ENCODE data around the gene LBP.

The LBP gene

DNA sequence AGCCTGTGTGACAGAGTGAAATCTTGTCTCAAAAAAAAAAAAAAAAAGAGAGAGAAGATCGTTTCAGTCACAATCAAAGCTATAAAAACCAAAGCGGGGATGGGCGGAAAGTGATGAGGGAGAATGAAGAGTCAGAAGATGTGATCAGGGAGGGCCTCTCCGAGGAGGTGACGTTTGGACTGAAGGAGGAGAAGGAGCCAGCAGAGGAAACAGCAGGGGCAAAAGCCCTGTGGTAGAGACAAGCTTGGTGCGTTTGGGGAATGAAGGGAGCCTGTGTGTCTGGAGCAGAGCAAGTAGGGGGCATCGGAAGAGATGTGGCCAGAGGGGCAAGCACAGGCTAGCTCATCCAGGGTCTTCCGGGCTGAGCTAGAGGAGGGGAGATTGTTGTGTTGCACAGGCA lies 14.5 kb upstream of the LBP start:
- TF ChIP-seq POLR2AphosphoS5 (IDR thresholded peaks at IDR 0.05; ENCODE audit: low read depth) = no peak
- no peak for DNase-seq (ENCODE audit: low read depth in 1 of 2, low spot score in 1 of 2)
- H3K27ac ChIP-seq (replicated peaks) = no peak overlapping the region

DNA sequence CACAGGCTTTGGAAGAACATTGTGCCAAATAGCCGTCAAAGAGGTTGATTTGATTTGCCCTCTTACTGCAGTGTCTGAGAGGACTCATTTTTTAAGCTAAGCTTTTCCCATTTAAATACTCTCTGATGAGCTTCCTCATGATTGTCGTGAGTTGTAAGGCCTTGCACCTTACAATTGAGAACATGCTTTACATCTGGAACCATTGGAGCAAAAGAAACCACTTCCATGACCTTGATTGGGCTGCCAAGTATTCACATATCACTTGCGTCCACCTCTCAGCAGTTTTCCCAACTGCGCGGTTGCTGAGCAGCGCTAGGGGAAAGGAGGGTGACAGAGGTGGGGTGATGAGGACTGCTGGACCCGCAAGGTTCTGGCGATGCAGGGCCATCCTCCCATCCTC lies 12.3 kb upstream of the LBP start:
- H3K27me3 ChIP-seq (ENCODE audit: insufficient read depth, poor library complexity, severe bottlenecking) = no peaks in the 10 kb centered on the region

More for the DNA sequence above, 14.5 kb upstream of the LBP start:
- Histone ChIP-seq H3K27me3 (ENCODE audit: insufficient read depth, poor library complexity, severe bottlenecking) (no peaks in the 10 kb centered on the region), H3K4me3 (replicated peaks; ENCODE audit: insufficient read depth, low read length) (no peak overlapping the region)

DNA sequence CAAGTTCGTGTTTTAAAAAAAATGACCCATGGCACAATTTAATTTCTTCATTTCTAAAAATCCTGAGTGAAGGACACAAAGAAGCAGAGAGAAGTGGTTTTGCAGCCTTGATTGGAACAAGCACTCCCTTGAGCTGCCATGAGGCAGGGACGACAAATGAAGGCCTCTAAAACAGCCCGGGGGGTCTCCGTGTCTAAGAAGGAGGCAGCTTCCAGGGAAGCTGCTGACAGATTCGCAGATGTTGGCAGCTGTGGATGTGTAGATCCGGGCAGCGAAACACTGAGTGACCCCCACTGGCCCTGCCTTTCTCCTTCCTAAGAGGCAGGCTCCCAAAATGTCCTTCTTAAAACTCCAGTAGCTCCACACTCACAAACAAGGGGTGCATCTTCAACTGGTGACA lies 9.6 kb upstream of the LBP start:
- Histone ChIP-seq H3K4me3 (replicated peaks; ENCODE audit: insufficient read depth, low read length) (no peak overlapping the region), H3K27me3 (ENCODE audit: insufficient read depth, poor library complexity, severe bottlenecking) (no peaks in the 10 kb centered on the region), H3K27ac (replicated peaks) (no peak overlapping the region)
- DNase-seq (ENCODE audit: low read depth in 1 of 2, low spot score in 1 of 2) = no peak
- no peak for TF ChIP-seq GABPA (IDR thresholded peaks at IDR 0.05; ENCODE audit: low read depth)
- TF ChIP-seq POLR2AphosphoS5 (IDR thresholded peaks at IDR 0.05; ENCODE audit: low read depth) = no peak
- TF ChIP-seq, protein P1, sequence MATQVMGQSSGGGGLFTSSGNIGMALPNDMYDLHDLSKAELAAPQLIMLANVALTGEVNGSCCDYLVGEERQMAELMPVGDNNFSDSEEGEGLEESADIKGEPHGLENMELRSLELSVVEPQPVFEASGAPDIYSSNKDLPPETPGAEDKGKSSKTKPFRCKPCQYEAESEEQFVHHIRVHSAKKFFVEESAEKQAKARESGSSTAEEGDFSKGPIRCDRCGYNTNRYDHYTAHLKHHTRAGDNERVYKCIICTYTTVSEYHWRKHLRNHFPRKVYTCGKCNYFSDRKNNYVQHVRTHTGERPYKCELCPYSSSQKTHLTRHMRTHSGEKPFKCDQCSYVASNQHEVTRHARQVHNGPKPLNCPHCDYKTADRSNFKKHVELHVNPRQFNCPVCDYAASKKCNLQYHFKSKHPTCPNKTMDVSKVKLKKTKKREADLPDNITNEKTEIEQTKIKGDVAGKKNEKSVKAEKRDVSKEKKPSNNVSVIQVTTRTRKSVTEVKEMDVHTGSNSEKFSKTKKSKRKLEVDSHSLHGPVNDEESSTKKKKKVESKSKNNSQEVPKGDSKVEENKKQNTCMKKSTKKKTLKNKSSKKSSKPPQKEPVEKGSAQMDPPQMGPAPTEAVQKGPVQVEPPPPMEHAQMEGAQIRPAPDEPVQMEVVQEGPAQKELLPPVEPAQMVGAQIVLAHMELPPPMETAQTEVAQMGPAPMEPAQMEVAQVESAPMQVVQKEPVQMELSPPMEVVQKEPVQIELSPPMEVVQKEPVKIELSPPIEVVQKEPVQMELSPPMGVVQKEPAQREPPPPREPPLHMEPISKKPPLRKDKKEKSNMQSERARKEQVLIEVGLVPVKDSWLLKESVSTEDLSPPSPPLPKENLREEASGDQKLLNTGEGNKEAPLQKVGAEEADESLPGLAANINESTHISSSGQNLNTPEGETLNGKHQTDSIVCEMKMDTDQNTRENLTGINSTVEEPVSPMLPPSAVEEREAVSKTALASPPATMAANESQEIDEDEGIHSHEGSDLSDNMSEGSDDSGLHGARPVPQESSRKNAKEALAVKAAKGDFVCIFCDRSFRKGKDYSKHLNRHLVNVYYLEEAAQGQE (IDR thresholded peaks at IDR 0.05; ENCODE audit: insufficient replicate concordance, low read depth) = no peak
- no peak for TF ChIP-seq SPI1 (IDR thresholded peaks at IDR 0.05; ENCODE audit: borderline replicate concordance, low read depth)
- TF ChIP-seq, protein P2, sequence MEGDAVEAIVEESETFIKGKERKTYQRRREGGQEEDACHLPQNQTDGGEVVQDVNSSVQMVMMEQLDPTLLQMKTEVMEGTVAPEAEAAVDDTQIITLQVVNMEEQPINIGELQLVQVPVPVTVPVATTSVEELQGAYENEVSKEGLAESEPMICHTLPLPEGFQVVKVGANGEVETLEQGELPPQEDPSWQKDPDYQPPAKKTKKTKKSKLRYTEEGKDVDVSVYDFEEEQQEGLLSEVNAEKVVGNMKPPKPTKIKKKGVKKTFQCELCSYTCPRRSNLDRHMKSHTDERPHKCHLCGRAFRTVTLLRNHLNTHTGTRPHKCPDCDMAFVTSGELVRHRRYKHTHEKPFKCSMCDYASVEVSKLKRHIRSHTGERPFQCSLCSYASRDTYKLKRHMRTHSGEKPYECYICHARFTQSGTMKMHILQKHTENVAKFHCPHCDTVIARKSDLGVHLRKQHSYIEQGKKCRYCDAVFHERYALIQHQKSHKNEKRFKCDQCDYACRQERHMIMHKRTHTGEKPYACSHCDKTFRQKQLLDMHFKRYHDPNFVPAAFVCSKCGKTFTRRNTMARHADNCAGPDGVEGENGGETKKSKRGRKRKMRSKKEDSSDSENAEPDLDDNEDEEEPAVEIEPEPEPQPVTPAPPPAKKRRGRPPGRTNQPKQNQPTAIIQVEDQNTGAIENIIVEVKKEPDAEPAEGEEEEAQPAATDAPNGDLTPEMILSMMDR (IDR thresholded peaks at IDR 0.05; ENCODE audit: insufficient read depth, low read length) = no peak

More for the DNA sequence above, 12.3 kb upstream of the LBP start:
- DNase-seq (ENCODE audit: low read depth in 1 of 2, low spot score in 1 of 2) = no peak
- TF ChIP-seq POLR2AphosphoS5 (IDR thresholded peaks at IDR 0.05; ENCODE audit: low read depth) (no peak), SPI1 (IDR thresholded peaks at IDR 0.05; ENCODE audit: borderline replicate concordance, low read depth) (no peak), GABPA (IDR thresholded peaks at IDR 0.05; ENCODE audit: low read depth) (no peak)
- TF ChIP-seq, protein P2 (IDR thresholded peaks at IDR 0.05; ENCODE audit: insufficient read depth, low read length) = no peak
- TF ChIP-seq, protein P1 (IDR thresholded peaks at IDR 0.05; ENCODE audit: insufficient replicate concordance, low read depth) = no peak
- H3K4me3 ChIP-seq (replicated peaks; ENCODE audit: insufficient read depth, low read length) = no peak overlapping the region
- H3K27ac ChIP-seq (replicated peaks) = no peak overlapping the region

DNA sequence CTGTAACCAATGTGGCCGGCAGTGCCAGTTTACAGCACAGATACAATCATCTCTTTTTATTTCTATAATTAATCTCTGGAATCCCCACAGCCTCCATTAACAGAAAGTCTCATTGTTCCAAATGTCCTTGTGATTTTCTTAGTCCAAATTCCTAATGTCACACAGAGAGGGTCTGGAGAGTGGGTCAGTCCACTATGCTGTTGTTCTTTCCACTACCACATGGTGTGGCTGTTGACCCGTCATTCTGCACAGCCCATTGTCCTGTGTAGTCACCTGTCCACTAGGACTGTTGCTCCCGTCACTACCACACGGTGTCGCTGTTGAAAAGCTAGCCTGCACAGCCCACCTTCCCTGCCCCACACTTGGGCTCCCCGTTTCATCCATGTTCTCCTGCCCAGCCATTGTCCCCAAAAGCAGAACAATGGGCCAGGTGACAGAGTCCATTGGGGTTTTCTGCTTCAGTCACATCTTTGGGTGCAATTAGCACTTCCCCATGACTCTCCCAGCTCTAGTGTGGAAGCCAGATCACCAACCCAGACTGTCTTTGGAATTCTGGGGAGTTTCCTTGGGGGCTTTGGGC lies 8.6 kb upstream of the LBP start:
- TF ChIP-seq, protein P2 (IDR thresholded peaks at IDR 0.05; ENCODE audit: insufficient read depth, low read length) = peak; percentile 52
- no peak for TF ChIP-seq GABPA (IDR thresholded peaks at IDR 0.05; ENCODE audit: low read depth)
- Histone ChIP-seq H3K4me3 (replicated peaks; ENCODE audit: insufficient read depth, low read length) (no peak overlapping the region), H3K27me3 (ENCODE audit: insufficient read depth, poor library complexity, severe bottlenecking) (no peaks in the 10 kb centered on the region), H3K27ac (replicated peaks) (no peak overlapping the region)
- DNase-seq (ENCODE audit: low read depth in 1 of 2, low spot score in 1 of 2) = peak; percentile 24 to 63

Measured in HL-60 (cell line).